ENCODE results near the gene FANCC. TPM values are rescaled to one million over a fixed set of nuclear protein-coding genes. Genes with fewer than 3 reads are reported as not detected.

The FANCC gene
- total and polyA plus RNA-seq, 2 of the 4 experiments (the other 2 are of a cell fraction): 4.7 to 6.3 TPM

DNA sequence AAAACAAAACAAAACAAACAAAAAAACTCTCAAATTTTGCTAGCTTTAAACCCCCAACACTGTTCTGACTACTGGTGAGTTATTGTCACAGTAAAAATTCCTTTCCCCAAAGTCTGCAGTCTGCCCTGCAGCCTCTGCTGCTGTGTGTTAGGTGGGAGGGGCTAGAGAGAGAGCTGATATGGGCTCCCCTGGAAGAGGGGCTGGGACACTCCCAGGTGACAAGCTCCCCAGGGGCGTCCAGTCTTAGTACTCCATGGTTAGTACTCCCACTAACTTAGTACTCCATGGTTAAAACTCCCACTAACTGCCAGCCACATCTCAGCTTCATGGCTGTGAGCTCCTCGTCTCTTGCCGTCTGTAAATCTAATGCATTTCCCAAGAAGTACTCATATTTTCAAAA, 191.9 kb downstream of the FANCC start:
- TF ChIP-seq MAFK (IDR thresholded peaks at IDR 0.05; ENCODE audit: low read depth, low read length): no peak
- no peak for TF ChIP-seq RFX5 (IDR thresholded peaks at IDR 0.05; ENCODE audit: low read depth, low read length)
- TF ChIP-seq RAD21 (IDR thresholded peaks at IDR 0.05; ENCODE audit: low read length): no peak
- TF ChIP-seq CHD1 (IDR thresholded peaks at IDR 0.05; ENCODE audit: low read depth, low read length): no peak
- TF ChIP-seq MXI1 (IDR thresholded peaks at IDR 0.05; ENCODE audit: borderline replicate concordance, low read depth, low read length): no peak
- TF ChIP-seq, protein P1, sequence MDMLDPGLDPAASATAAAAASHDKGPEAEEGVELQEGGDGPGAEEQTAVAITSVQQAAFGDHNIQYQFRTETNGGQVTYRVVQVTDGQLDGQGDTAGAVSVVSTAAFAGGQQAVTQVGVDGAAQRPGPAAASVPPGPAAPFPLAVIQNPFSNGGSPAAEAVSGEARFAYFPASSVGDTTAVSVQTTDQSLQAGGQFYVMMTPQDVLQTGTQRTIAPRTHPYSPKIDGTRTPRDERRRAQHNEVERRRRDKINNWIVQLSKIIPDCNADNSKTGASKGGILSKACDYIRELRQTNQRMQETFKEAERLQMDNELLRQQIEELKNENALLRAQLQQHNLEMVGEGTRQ (IDR thresholded peaks at IDR 0.05; ENCODE audit: low read depth, low read length): no peak
- no peak for TF ChIP-seq CEBPB (IDR thresholded peaks at IDR 0.05; ENCODE audit: low read depth, low read length)
- TF ChIP-seq, protein P2, sequence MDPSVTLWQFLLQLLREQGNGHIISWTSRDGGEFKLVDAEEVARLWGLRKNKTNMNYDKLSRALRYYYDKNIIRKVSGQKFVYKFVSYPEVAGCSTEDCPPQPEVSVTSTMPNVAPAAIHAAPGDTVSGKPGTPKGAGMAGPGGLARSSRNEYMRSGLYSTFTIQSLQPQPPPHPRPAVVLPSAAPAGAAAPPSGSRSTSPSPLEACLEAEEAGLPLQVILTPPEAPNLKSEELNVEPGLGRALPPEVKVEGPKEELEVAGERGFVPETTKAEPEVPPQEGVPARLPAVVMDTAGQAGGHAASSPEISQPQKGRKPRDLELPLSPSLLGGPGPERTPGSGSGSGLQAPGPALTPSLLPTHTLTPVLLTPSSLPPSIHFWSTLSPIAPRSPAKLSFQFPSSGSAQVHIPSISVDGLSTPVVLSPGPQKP (IDR thresholded peaks at IDR 0.05; ENCODE audit: borderline replicate concordance, low read depth, low read length): no peak
- TF ChIP-seq NFE2L2 (IDR thresholded peaks at IDR 0.05; ENCODE audit: low read depth, low read length): no peak
- Histone ChIP-seq H2BK20ac (ENCODE audit: low read depth, low read length) (no peak overlapping the region), H2BK5ac (ENCODE audit: low read depth, low read length, poor library complexity, severe bottlenecking) (no peak overlapping the region), H3K18ac (ENCODE audit: low read depth, low read length) (no peak overlapping the region), H4K8ac (ENCODE audit: low read depth in 2 of 2, low read length in 2 of 2) (no peak overlapping the region), H4K5ac (ENCODE audit: low read depth, low read length) (no peak overlapping the region), H3K4me1 (ENCODE audit: control insufficient read depth, insufficient read depth, low read length) (no peaks in the 10 kb centered on the region; the same call in 1 of the 2 replicates), H3K27me3 (ENCODE audit: control insufficient read depth, insufficient read depth, low read length) (no peaks in the 10 kb centered on the region), H3K9me3 (ENCODE audit: control insufficient read depth, insufficient read depth, low read length) (no peaks in the 10 kb centered on the region), H3K9ac (ENCODE audit: low read depth, low read length) (no peak overlapping the region), H3K14ac (replicated peaks; ENCODE audit: low read depth, low read length) (no peak overlapping the region), H4K20me1 (ENCODE audit: insufficient read depth, low read length) (no peaks in the 10 kb centered on the region), H4K91ac (ENCODE audit: insufficient read depth, low read depth, low read length) (no peak overlapping the region), H2AFZ (replicated peaks; ENCODE audit: low read length, poor library complexity) (no peak overlapping the region), H3K79me1 (ENCODE audit: low read depth in 1 of 2, low read length in 2 of 2) (no peaks in the 10 kb centered on the region; a peak in 1 of 4 replicates), H3K36me3 (ENCODE audit: control insufficient read depth, insufficient read depth, low read length) (no peaks in the 10 kb centered on the region), H3K4me2 (ENCODE audit: low read depth, low read length) (no peak overlapping the region), H3K9me1 (ENCODE audit: insufficient read depth, low read length) (no peaks in the 10 kb centered on the region; the same call in 1 of the 2 replicates), H3K4me3 (ENCODE audit: insufficient read depth, low read depth, low read length) (no peak overlapping the region), H3K23ac (ENCODE audit: low read depth, low read length) (no peak overlapping the region), H3K27ac (ENCODE audit: insufficient read depth, low read length) (no peak overlapping the region), H2BK15ac (ENCODE audit: low read depth, low read length) (no peak overlapping the region), H2AK9ac (replicated peaks; ENCODE audit: low read depth, low read length, poor library complexity) (no peak overlapping the region), H2BK120ac (ENCODE audit: low read depth, low read length) (no peak overlapping the region), H3K4ac (ENCODE audit: low read depth, low read length) (no peak overlapping the region), H3K56ac (ENCODE audit: extremely low read depth, insufficient read depth, low read length) (no peak overlapping the region), H2AK5ac (ENCODE audit: low read depth, low read length) (no peak overlapping the region)
- dilution Hi-C loops (cut with HindIII; ENCODE audit: low sequenced_read_pairs, unreplicated experiment): no loop called here
- WGBS, 2 experiments (ENCODE audit: extremely low coverage in 2 of 2, insufficient read length in 1 of 2): no CpG with 5 or more reads among the region's 3 CpGs
- POLR2A ChIA-PET (ENCODE audit: unreplicated experiment): no interaction called here
- intact Hi-C loops (cut with micrococcal nuclease): loop anchor here (10.0 kb wide), 1 partner anchor 211 kb away; no protein-coding TSS in a partner anchor
- DNase-seq (no peak), ATAC-seq (ENCODE audit: low read depth) (no peak)
- no TSS peak for BruUV-seq (replicated peaks)
- CTCF ChIA-PET: interaction anchor here (1.3 kb wide), 1 partner anchor 457 kb away, joined by 4 read pairs; no protein-coding TSS in a partner anchor
- in situ Hi-C loops (cut with MboI; ENCODE audit: low sequenced_read_pairs): loop anchor here (5.0 kb wide), 1 partner anchor 443 kb away; no protein-coding TSS in a partner anchor

All from IMR-90 (cell line).